ENCODE results near the gene PEG3. TPM values are rescaled to one million over a fixed set of nuclear protein-coding genes. Genes with fewer than 3 reads are reported as not detected.

Gene PEG3
- total and polyA plus RNA-seq, 2 experiments from 2014 or later, result not detected

DNA sequence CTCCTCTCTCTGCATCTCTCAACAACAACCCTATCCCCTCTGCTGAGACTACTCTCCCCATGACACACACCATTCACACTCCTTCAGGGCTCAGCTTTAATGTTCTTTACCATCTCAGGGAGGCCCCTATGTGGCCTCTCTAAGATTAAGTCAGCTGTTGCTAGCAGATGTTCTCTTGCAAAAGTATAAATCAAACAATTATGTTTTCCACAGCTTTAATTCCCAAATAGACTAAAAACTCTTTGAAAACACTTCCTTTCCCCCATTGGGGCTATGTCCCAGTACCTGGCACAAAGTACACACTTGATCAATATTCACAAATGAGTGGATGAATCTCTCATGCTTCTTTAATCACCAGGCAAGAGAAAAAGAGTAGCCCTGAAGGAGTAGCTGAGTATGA, 5.1 kb downstream of the PEG3 start (continued):
- TF ChIP-seq, protein P1, sequence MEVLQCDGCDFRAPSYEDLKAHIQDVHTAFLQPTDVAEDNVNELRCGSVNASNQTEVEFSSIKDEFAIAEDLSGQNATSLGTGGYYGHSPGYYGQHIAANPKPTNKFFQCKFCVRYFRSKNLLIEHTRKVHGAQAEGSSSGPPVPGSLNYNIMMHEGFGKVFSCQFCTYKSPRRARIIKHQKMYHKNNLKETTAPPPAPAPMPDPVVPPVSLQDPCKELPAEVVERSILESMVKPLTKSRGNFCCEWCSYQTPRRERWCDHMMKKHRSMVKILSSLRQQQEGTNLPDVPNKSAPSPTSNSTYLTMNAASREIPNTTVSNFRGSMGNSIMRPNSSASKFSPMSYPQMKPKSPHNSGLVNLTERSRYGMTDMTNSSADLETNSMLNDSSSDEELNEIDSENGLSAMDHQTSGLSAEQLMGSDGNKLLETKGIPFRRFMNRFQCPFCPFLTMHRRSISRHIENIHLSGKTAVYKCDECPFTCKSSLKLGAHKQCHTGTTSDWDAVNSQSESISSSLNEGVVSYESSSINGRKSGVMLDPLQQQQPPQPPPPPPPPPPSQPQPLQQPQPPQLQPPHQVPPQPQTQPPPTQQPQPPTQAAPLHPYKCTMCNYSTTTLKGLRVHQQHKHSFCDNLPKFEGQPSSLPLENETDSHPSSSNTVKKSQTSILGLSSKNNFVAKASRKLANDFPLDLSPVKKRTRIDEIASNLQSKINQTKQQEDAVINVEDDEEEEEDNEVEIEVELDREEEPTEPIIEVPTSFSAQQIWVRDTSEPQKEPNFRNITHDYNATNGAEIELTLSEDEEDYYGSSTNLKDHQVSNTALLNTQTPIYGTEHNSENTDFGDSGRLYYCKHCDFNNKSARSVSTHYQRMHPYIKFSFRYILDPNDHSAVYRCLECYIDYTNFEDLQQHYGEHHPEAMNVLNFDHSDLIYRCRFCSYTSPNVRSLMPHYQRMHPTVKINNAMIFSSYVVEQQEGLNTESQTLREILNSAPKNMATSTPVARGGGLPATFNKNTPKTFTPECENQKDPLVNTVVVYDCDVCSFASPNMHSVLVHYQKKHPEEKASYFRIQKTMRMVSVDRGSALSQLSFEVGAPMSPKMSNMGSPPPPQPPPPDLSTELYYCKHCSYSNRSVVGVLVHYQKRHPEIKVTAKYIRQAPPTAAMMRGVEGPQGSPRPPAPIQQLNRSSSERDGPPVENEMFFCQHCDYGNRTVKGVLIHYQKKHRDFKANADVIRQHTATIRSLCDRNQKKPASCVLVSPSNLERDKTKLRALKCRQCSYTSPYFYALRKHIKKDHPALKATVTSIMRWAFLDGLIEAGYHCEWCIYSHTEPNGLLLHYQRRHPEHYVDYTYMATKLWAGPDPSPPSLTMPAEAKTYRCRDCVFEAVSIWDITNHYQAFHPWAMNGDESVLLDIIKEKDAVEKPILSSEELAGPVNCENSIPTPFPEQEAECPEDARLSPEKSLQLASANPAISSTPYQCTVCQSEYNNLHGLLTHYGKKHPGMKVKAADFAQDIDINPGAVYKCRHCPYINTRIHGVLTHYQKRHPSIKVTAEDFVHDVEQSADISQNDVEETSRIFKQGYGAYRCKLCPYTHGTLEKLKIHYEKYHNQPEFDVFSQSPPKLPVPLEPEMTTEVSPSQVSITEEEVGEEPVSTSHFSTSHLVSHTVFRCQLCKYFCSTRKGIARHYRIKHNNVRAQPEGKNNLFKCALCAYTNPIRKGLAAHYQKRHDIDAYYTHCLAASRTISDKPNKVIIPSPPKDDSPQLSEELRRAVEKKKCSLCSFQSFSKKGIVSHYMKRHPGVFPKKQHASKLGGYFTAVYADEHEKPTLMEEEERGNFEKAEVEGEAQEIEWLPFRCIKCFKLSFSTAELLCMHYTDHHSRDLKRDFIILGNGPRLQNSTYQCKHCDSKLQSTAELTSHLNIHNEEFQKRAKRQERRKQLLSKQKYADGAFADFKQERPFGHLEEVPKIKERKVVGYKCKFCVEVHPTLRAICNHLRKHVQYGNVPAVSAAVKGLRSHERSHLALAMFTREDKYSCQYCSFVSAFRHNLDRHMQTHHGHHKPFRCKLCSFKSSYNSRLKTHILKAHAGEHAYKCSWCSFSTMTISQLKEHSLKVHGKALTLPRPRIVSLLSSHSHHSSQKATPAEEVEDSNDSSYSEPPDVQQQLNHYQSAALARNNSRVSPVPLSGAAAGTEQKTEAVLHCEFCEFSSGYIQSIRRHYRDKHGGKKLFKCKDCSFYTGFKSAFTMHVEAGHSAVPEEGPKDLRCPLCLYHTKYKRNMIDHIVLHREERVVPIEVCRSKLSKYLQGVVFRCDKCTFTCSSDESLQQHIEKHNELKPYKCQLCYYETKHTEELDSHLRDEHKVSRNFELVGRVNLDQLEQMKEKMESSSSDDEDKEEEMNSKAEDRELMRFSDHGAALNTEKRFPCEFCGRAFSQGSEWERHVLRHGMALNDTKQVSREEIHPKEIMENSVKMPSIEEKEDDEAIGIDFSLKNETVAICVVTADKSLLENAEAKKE (CRISPR knock-in tag; IDR thresholded peaks at IDR 0.05), result no peak
- TF ChIP-seq JUNB (IDR thresholded peaks at IDR 0.05; ENCODE audit: unreplicated experiment), result no peak
- TF ChIP-seq POLR2AphosphoS5 (IDR thresholded peaks at IDR 0.05; ENCODE audit: low read depth), result no peak
- TF ChIP-seq EZH2 (IDR thresholded peaks at IDR 0.05; ENCODE audit: low read depth, unreplicated experiment), result no peak
- TF ChIP-seq ZNF331 (CRISPR knock-in tag; IDR thresholded peaks at IDR 0.05; ENCODE audit: low read depth), result no peak
- no peak for TF ChIP-seq NANOG (IDR thresholded peaks at IDR 0.05; ENCODE audit: borderline replicate concordance)

DNA sequence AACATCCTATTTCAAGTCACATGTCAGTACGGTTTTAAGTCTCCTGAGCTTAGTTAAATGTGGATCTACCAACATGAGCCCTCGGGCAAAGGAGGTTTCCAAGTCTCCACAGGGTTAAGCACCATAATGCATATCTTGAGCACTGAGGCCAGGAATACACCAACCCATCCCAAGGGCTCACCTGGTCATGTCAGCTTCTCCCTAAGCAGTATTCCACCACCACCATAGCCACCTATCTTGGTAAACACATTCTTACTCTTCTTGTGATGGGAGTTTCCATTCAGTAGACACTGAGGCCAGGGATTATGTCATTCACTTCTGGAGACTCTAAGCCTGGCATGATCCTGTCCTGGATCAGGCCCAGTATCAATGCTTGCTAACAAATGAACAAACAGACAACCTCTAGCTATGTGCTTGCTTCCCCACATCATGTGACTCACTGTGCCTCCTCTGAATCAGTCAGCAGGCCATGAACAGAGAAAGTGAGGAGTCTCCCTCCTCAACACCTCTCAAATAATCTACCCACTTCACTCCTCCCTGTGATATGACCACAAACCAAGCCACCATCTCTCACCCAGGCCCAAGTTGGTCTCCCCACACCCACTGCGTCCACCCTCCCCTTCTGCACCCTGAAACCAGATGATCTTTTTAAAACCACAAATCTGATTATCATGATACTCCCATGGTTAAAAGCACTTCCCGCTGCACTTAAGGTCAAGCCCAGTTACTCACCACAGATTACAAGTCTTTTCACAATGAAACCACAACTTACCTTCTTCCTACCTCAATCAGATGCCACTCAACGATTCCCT, 5.8 kb downstream of the PEG3 start:
- H3K9me2 ChIP-seq (ENCODE audit: insufficient read depth), result no peaks in the 10 kb centered on the region
- peaks cover 100% of the 10 kb centered on the region for H3K9me3 Mint-ChIP-seq
- H3K36me3 Mint-ChIP-seq (ENCODE audit: low read depth), result peaks cover 58% of the 10 kb centered on the region
- H3K27me3 Mint-ChIP-seq (ENCODE audit: insufficient read depth, low read depth, poor library complexity), result peaks cover 8% of the 10 kb centered on the region
- H3F3A ChIP-seq (replicated peaks; ENCODE audit: low read depth), result no peaks in the 10 kb centered on the region
- ATAC-seq (no peak), DNase-seq (ENCODE audit: low spot score) (no peak)
- no peak overlapping the region for H2AFZ ChIP-seq
- H3K36me3 ChIP-seq (ENCODE audit: insufficient read depth), result peaks cover 3% of the 10 kb centered on the region; the same call in 1 of the 2 replicates
- no peaks in the 10 kb centered on the region for H3K4me1 Mint-ChIP-seq
- H3K27ac Mint-ChIP-seq, result no peak overlapping the region
- H3K4me3 ChIP-seq, result no peak overlapping the region
- no peak overlapping the region for H3K4me3 Mint-ChIP-seq
- H3K79me2 ChIP-seq (replicated peaks; ENCODE audit: insufficient read depth), result no peaks in the 10 kb centered on the region
- H3K4me1 ChIP-seq (ENCODE audit: insufficient read depth), result no peaks in the 10 kb centered on the region
- H4K20me1 ChIP-seq (replicated peaks; ENCODE audit: insufficient read depth), result no peaks in the 10 kb centered on the region
- H3K27me3 ChIP-seq (ENCODE audit: insufficient read depth), result no peaks in the 10 kb centered on the region
- H3K27ac ChIP-seq (ENCODE audit: low read depth), result no peak overlapping the region
- H3K4me2 ChIP-seq, result no peak overlapping the region
- TF ChIP-seq JUNB (IDR thresholded peaks at IDR 0.05; ENCODE audit: unreplicated experiment) (no peak), CREB1 (CRISPR knock-in tag; IDR thresholded peaks at IDR 0.05; ENCODE audit: low read depth) (no peak), NANOG (IDR thresholded peaks at IDR 0.05; ENCODE audit: borderline replicate concordance) (no peak), EZH2 (IDR thresholded peaks at IDR 0.05; ENCODE audit: low read depth, unreplicated experiment) (no peak), STAT1 (IDR thresholded peaks at IDR 0.05; ENCODE audit: unreplicated experiment) (no peak), EZH2phosphoT487 (IDR thresholded peaks at IDR 0.05; ENCODE audit: unreplicated experiment) (no peak)
- TF ChIP-seq, protein P1 (CRISPR knock-in tag; IDR thresholded peaks at IDR 0.05), result no peak
